Kidney epithelial cell (primary cell): ENCODE data around the gene LEFTY1. TPM values are rescaled to one million over a fixed set of nuclear protein-coding genes. Genes with fewer than 3 reads are reported as not detected.

Experiments used
- DNase-seq: peaks from one replicate; pipeline ENCODE4 v3.0.0-alpha.2; 2010; ENCODE audit warnings: low read depth
- H3K27me3 ChIP-seq: 2 replicates; pipeline ENCODE4 v1.6.0; 2011; ENCODE audit warnings: low read length; ENCODE audit not compliant: control insufficient read depth, insufficient read depth
- H3K36me3 ChIP-seq: 2 replicates; pipeline ENCODE4 v1.5.1; 2011; ENCODE audit warnings: low read length; ENCODE audit not compliant: control insufficient read depth, insufficient read depth
- H3K4me3 ChIP-seq: 2 replicates; pipeline ENCODE4 v1.5.1; 2011; ENCODE audit warnings: low read depth, mild to moderate bottlenecking, control low read depth, low read length
- CTCF ChIP-seq: IDR thresholded peaks from 2 replicates; pipeline ENCODE4 v1.5.1; 2011; ENCODE audit warnings: mild to moderate bottlenecking, moderate library complexity, low read length, control low read depth, inconsistent platforms; ENCODE audit not compliant: insufficient read depth, poor library complexity, severe bottlenecking
- total RNA-seq: library from RNA; depleted of rRNA; stranded (reverse); fragments of >200 nt; gene quantifications from 2 replicates; pipeline ENCODE4 v1.2.3, GENCODE V29; 2015

LEFTY1 gene
- total RNA-seq, 1 donor from 2014 or later, result not detected

GRCh38 chr1:225845097-225845496 is 43.8 kb downstream of the LEFTY1 start:
- H3K4me3 ChIP-seq, result no peak overlapping the region
- DNase-seq, result no peak
- H3K27me3 ChIP-seq, result no peaks in the 10 kb centered on the region
- H3K36me3 ChIP-seq, result peaks cover 8% of the 10 kb centered on the region
- no peak for TF ChIP-seq CTCF

- Histone ChIP-seq H3K4me3 (no peak overlapping the region), H3K27me3 (no peaks in the 10 kb centered on the region), H3K36me3 (peaks cover 8% of the 10 kb centered on the region)
- DNase-seq, result no peak
- TF ChIP-seq CTCF, result no peak
Measured at GRCh38 chr1:225844236-225845061, 44.5 kb downstream of the LEFTY1 start.

GRCh38 chr1:225843426-225843795 is 45.5 kb downstream of the LEFTY1 start:
- Histone ChIP-seq H3K27me3 (no peaks in the 10 kb centered on the region), H3K4me3 (no peak overlapping the region), H3K36me3 (peaks cover 7% of the 10 kb centered on the region)
- no peak for DNase-seq
- no peak for TF ChIP-seq CTCF

GRCh38 chr1:225842788-225843425 is 46.0 kb downstream of the LEFTY1 start:
- no peak for TF ChIP-seq CTCF
- Histone ChIP-seq H3K27me3 (no peaks in the 10 kb centered on the region), H3K36me3 (peaks cover 7% of the 10 kb centered on the region), H3K4me3 (no peak overlapping the region)
- DNase-seq, result no peak

GRCh38 chr1:225842074-225842473 is 46.9 kb downstream of the LEFTY1 start:
- H3K36me3 ChIP-seq, result peaks cover 7% of the 10 kb centered on the region
- TF ChIP-seq CTCF, result no peak
- no peak for DNase-seq
- no peak overlapping the region for H3K4me3 ChIP-seq
- H3K27me3 ChIP-seq, result no peaks in the 10 kb centered on the region
